Measurements from ENCODE around the gene OPA3. TPM values are rescaled to one million over a fixed set of nuclear protein-coding genes. Genes with fewer than 3 reads are reported as not detected.

Gene OPA3
- total and polyA plus RNA-seq, 2 donors (not counting 1 experiment from before 2014, with no cell fraction given) = 7.3 to 11.2 TPM

- H2AFZ ChIP-seq (ENCODE audit: insufficient read depth, low read depth, low read length, poor library complexity, severe bottlenecking) = no peak overlapping the region
- H3K79me2 ChIP-seq (ENCODE audit: control insufficient read depth, insufficient read depth, low read length) = peaks cover 11% of the 10 kb centered on the region
- no peak overlapping the region for H3K9ac ChIP-seq (ENCODE audit: low read length)
- H3K27me3 Mint-ChIP-seq = peaks cover 33% of the 10 kb centered on the region
- POLR2A ChIA-PET = no interaction called here
- CTCF ChIA-PET = no interaction called here
- no peak overlapping the region for H3K4me2 ChIP-seq (replicated peaks; ENCODE audit: low read depth, low read length, poor library complexity, severe bottlenecking)
- H3K27me3 ChIP-seq (replicated peaks in 1 of 4; ENCODE audit: control extremely low read depth in 1 of 4, control insufficient read depth in 3 of 4, insufficient read depth in 4 of 4, low read length in 3 of 4) = peaks cover 0 to 24% (median 3%) of the 10 kb centered on the region in 4 experiments
- peaks cover 13% of the 10 kb centered on the region for H3K4me1 Mint-ChIP-seq
- no peak overlapping the region for H3K27ac ChIP-seq (ENCODE audit: low read length in 2 of 2)
- WGBS (ENCODE audit: insufficient coverage) = 100% methylated on average over 2 of the region's 4 CpGs
- no peak overlapping the region for H3K4me3 ChIP-seq (ENCODE audit: control extremely low read depth in 1 of 5, extremely low read depth in 1 of 5, insufficient read depth in 1 of 5, low read depth in 2 of 5, low read length in 4 of 5)
- no peaks in the 10 kb centered on the region for H3K36me3 ChIP-seq (replicated peaks in 1 of 2; ENCODE audit: control extremely low read depth in 1 of 2, control insufficient read depth in 1 of 2, extremely low read depth in 1 of 2, insufficient read depth in 2 of 2, low read length in 1 of 2)
- H3K27ac Mint-ChIP-seq = no peak overlapping the region
- peaks cover 10 to 15% of the 10 kb centered on the region in 2 donors for H3K4me1 ChIP-seq (ENCODE audit: control insufficient read depth in 2 of 2, insufficient read depth in 2 of 2, low read length in 2 of 2)
- ATAC-seq (ENCODE audit: low read depth) (no peak), DNase-seq (no peak)
- intact Hi-C loops (cut with micrococcal nuclease) = no loop called here
- no peaks in the 10 kb centered on the region for H3K9me3 Mint-ChIP-seq (ENCODE audit: insufficient read depth)
- H3K9me3 ChIP-seq (ENCODE audit: control extremely low read depth in 1 of 3, control insufficient read depth in 2 of 3, insufficient read depth in 1 of 3, low read length in 2 of 3) = peaks cover 0 to 14% (median 0%) of the 10 kb centered on the region in 3 donors
- no peak overlapping the region for H3K4me3 Mint-ChIP-seq
- TF ChIP-seq, protein P1, sequence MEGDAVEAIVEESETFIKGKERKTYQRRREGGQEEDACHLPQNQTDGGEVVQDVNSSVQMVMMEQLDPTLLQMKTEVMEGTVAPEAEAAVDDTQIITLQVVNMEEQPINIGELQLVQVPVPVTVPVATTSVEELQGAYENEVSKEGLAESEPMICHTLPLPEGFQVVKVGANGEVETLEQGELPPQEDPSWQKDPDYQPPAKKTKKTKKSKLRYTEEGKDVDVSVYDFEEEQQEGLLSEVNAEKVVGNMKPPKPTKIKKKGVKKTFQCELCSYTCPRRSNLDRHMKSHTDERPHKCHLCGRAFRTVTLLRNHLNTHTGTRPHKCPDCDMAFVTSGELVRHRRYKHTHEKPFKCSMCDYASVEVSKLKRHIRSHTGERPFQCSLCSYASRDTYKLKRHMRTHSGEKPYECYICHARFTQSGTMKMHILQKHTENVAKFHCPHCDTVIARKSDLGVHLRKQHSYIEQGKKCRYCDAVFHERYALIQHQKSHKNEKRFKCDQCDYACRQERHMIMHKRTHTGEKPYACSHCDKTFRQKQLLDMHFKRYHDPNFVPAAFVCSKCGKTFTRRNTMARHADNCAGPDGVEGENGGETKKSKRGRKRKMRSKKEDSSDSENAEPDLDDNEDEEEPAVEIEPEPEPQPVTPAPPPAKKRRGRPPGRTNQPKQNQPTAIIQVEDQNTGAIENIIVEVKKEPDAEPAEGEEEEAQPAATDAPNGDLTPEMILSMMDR (IDR thresholded peaks at IDR 0.05) = no peak
- TF ChIP-seq EZH2 (IDR thresholded peaks at IDR 0.05; ENCODE audit: borderline replicate concordance, insufficient read depth, low read depth, low read length, poor library complexity, severe bottlenecking) = no peak
- H4K20me1 ChIP-seq (ENCODE audit: control insufficient read depth, insufficient read depth, low read length, poor library complexity, severe bottlenecking) = no peaks in the 10 kb centered on the region
Observed at GRCh38 chr19:45587873-45588272, 3.3 kb upstream of the OPA3 start.

DNA sequence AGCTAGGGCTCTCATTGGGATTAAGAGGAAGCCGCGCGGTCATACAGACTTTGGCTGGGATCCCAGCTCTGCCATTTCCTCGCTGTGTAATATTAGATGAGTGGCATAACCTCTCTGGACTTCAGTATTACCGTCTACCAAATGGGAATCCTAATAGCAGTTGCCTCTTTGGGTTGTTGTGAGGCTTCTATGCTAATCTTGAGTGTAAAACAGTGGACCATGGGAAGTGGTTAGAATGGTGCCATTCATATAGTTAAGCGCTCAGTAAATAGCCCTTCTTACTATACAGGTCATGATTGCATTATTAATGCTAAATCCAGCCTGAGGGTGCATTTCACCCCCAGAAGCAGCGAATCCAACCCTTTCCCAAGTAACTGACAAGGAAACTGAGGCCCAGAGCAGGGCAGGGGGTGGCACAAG, 566 bp upstream of the OPA3 start:
- H3K79me2 ChIP-seq (ENCODE audit: control insufficient read depth, insufficient read depth, low read length) = peaks cover 32% of the 10 kb centered on the region
- H3K4me1 ChIP-seq (ENCODE audit: control insufficient read depth in 2 of 2, insufficient read depth in 2 of 2, low read length in 2 of 2) = peaks cover 10 to 15% of the 10 kb centered on the region in 2 donors
- H3K27ac Mint-ChIP-seq = peak overlapping the region; percentile 99
- peak overlapping the region; percentile 41 to 98 (median 70) for H3K4me3 ChIP-seq (ENCODE audit: control extremely low read depth in 1 of 5, extremely low read depth in 1 of 5, insufficient read depth in 1 of 5, low read depth in 2 of 5, low read length in 4 of 5)
- no peaks in the 10 kb centered on the region for H3K36me3 ChIP-seq (replicated peaks in 1 of 2; ENCODE audit: control extremely low read depth in 1 of 2, control insufficient read depth in 1 of 2, extremely low read depth in 1 of 2, insufficient read depth in 2 of 2, low read length in 1 of 2)
- TF ChIP-seq, protein P1 (IDR thresholded peaks at IDR 0.05) = no peak
- no peak for TF ChIP-seq EZH2 (IDR thresholded peaks at IDR 0.05; ENCODE audit: borderline replicate concordance, insufficient read depth, low read depth, low read length, poor library complexity, severe bottlenecking)
- H3K27me3 Mint-ChIP-seq = peaks cover 11% of the 10 kb centered on the region
- peaks cover 0 to under 1% (median 0%) of the 10 kb centered on the region in 4 experiments for H3K27me3 ChIP-seq (replicated peaks in 1 of 4; ENCODE audit: control extremely low read depth in 1 of 4, control insufficient read depth in 3 of 4, insufficient read depth in 4 of 4, low read length in 3 of 4)
- ChIA-PET POLR2A (interaction anchor here (0.5 to 1.4 kb wide), 2 partner anchors 77 to 104 kb away, joined by 4 to 6 read pairs; no protein-coding TSS in a partner anchor), CTCF (interaction anchor here (1.3 kb wide), 1 partner anchor 57 kb away, joined by 5 read pairs; no protein-coding TSS in a partner anchor)
- H3K27ac ChIP-seq (ENCODE audit: low read length in 2 of 2) = peak overlapping the region; percentile 97 to 98
- peak overlapping the region; percentile 83 for H3K4me2 ChIP-seq (replicated peaks; ENCODE audit: low read depth, low read length, poor library complexity, severe bottlenecking)
- peaks cover 21% of the 10 kb centered on the region for H3K4me1 Mint-ChIP-seq
- intact Hi-C loops (cut with micrococcal nuclease) = no loop called here
- no peak for DNase-seq
- H2AFZ ChIP-seq (ENCODE audit: insufficient read depth, low read depth, low read length, poor library complexity, severe bottlenecking) = peak overlapping the region; percentile 74
- no peaks in the 10 kb centered on the region for H3K9me3 ChIP-seq (ENCODE audit: control extremely low read depth in 1 of 3, control insufficient read depth in 2 of 3, insufficient read depth in 1 of 3, low read length in 2 of 3)
- H3K4me3 Mint-ChIP-seq = peak overlapping the region; percentile 85
- no peak for ATAC-seq (ENCODE audit: low read depth)
- no peaks in the 10 kb centered on the region for H4K20me1 ChIP-seq (ENCODE audit: control insufficient read depth, insufficient read depth, low read length, poor library complexity, severe bottlenecking)
- 67% methylated on average over 1 of the region's 7 CpGs for WGBS (ENCODE audit: insufficient coverage)
- peak overlapping the region; percentile 97 for H3K9ac ChIP-seq (ENCODE audit: low read length)
- no peaks in the 10 kb centered on the region for H3K9me3 Mint-ChIP-seq (ENCODE audit: insufficient read depth)

Measured in B cell (primary cell).